Esophagus squamous epithelium (tissue), 4 donors: Measurements from ENCODE around the gene C7orf25.

Experiments used
- CTCF ChIP-seq, 6 experiments: fragments of 450-650 bp in 4 of 6; fragments of 200-600 bp in 2 of 6; sonication (generic) in 2 of 6; IDR thresholded peaks; one replicate each; pipeline ENCODE4 v1.5.1; 2016 to 2019; ENCODE audit warnings: antibody characterized with exemption in 6 of 6, mild to moderate bottlenecking in 4 of 6, moderate library complexity in 4 of 6
- POLR2A ChIP-seq, 4 donors: fragments of 450-650 bp; IDR thresholded peaks; one replicate each; pipeline ENCODE4 v1.6.1; 2017; ENCODE audit warnings: antibody characterized with exemption in 4 of 4, mild to moderate bottlenecking in 4 of 4, moderate library complexity in 3 of 4

- TF ChIP-seq POLR2A (IDR thresholded peaks at IDR 0.05) (no peak), CTCF (IDR thresholded peaks at IDR 0.05) (no peak)
Observed at GRCh38 chr7:42950417-42950816, 38.5 kb upstream of the C7orf25 start.
